HG03378 (cell line): ENCODE data around the gene VWF.
"Not testable (repeated sequence)": the region's sequence is repeated elsewhere in the genome, so short reads cannot be mapped to it uniquely, and the experiment has no call there.

Source experiments
- ATAC-seq: cut with Tn5 transposase; IDR thresholded peaks from one replicate; pipeline ENCODE4 v1.9.1; 2021; ENCODE audit warnings: mild to moderate bottlenecking, moderate library complexity; ENCODE audit not compliant: unreplicated experiment

VWF gene

GRCh38 chr12:6146509-6146908 lies 22.0 kb upstream of the VWF start:
- no peak for ATAC-seq

- ATAC-seq: no peak
Measured at GRCh38 chr12:6145564-6145963, 21.1 kb upstream of the VWF start.

- ATAC-seq: no peak
Measured at GRCh38 chr12:6143303-6143675, 18.8 kb upstream of the VWF start.

- not testable (repeated sequence) for ATAC-seq
Measured at GRCh38 chr12:6142368-6143302, 18.2 kb upstream of the VWF start.

- not testable (repeated sequence) for ATAC-seq
Measured at GRCh38 chr12:6141731-6142367, 17.4 kb upstream of the VWF start.

- ATAC-seq: no peak
Measured at GRCh38 chr12:6140651-6141447, 16.4 kb upstream of the VWF start.

- ATAC-seq: no peak
Measured at GRCh38 chr12:6135071-6135470, 10.6 kb upstream of the VWF start.

GRCh38 chr12:6133642-6134041 lies 9.2 kb upstream of the VWF start:
- no peak for ATAC-seq

- ATAC-seq: no peak
Measured at GRCh38 chr12:6132496-6132895, 8.0 kb upstream of the VWF start.

- no peak for ATAC-seq
Measured at GRCh38 chr12:6125310-6125608, 789 bp upstream of the VWF start.

GRCh38 chr12:6123258-6123657 lies 1.2 kb downstream of the VWF start:
- no peak for ATAC-seq

GRCh38 chr12:6122201-6122600 lies 2.3 kb downstream of the VWF start:
- no peak for ATAC-seq

GRCh38 chr12:6120796-6121473 lies 3.5 kb downstream of the VWF start:
- ATAC-seq: no peak

- ATAC-seq: no peak
Measured at GRCh38 chr12:6118891-6119568, 5.4 kb downstream of the VWF start.

- no peak for ATAC-seq
Measured at GRCh38 chr12:6116471-6117021, 7.9 kb downstream of the VWF start.

- no peak for ATAC-seq
Measured at GRCh38 chr12:6115389-6115788, 9.1 kb downstream of the VWF start.

- no peak for ATAC-seq
Measured at GRCh38 chr12:6114476-6114870, 10.0 kb downstream of the VWF start.

- no peak for ATAC-seq
Measured at GRCh38 chr12:6113691-6114475, 10.6 kb downstream of the VWF start.

GRCh38 chr12:6112004-6112403 lies 12.5 kb downstream of the VWF start:
- ATAC-seq: no peak

- no peak for ATAC-seq
Measured at GRCh38 chr12:6110006-6110405, 14.5 kb downstream of the VWF start.
